ENCODE data around the gene RYR1.
A peak's percentile ranks its signal among the peaks of the same experiment; 100 is the strongest.
"Not testable (repeated sequence)": the region's sequence is repeated elsewhere in the genome, so short reads cannot be mapped to it uniquely, and the experiment has no call there.

The RYR1 gene

DNA sequence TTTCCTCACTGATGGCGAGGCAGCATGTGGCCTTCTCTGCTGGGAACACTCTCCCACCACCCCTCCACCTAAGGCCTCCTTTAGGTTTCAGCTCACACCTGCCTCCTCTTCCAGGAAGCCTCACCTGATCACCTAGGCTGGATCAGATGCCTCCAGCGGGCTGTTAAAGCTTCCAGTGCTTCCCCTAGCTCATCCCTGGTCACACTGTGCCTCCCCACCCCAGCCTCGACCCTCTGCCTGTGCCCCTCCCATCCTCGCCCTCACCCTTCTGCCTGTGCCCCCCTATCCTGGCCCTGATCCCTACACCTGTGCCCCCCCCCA is 150.5 kb downstream of the RYR1 start:
- no peak overlapping the region for H3K4me3 ChIP-seq (ENCODE audit: low read depth, low read length)
- DNase-seq (ENCODE audit: low read depth) = no peak
- TF ChIP-seq, protein P1, sequence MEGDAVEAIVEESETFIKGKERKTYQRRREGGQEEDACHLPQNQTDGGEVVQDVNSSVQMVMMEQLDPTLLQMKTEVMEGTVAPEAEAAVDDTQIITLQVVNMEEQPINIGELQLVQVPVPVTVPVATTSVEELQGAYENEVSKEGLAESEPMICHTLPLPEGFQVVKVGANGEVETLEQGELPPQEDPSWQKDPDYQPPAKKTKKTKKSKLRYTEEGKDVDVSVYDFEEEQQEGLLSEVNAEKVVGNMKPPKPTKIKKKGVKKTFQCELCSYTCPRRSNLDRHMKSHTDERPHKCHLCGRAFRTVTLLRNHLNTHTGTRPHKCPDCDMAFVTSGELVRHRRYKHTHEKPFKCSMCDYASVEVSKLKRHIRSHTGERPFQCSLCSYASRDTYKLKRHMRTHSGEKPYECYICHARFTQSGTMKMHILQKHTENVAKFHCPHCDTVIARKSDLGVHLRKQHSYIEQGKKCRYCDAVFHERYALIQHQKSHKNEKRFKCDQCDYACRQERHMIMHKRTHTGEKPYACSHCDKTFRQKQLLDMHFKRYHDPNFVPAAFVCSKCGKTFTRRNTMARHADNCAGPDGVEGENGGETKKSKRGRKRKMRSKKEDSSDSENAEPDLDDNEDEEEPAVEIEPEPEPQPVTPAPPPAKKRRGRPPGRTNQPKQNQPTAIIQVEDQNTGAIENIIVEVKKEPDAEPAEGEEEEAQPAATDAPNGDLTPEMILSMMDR (conservative IDR thresholded peaks at IDR 0.05; ENCODE audit: low read depth, low read length) = no peak

DNA sequence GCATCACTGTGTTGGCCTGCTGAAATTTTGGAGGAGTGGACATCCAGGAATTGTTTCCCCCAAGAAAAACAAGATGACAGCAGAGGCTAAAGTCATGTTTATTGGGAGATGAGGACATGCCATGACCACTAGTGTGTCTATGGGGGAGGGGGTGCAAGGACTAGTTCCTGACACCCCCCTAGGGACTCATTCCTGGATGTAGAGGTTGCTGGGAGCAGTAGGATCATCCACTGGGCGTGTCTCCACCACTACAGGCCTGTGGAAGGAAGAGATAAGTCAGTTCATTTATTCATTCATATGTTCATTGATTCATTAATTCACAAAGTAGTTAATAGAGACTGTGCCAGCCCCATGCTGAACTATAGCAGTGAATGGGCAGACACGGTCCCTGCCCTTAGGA is 154.1 kb downstream of the RYR1 start:
- no peak for DNase-seq (ENCODE audit: low read depth)
- H3K4me3 ChIP-seq (ENCODE audit: low read depth, low read length) = no peak overlapping the region
- TF ChIP-seq, protein P1 (conservative IDR thresholded peaks at IDR 0.05; ENCODE audit: low read depth, low read length) = no peak

DNA sequence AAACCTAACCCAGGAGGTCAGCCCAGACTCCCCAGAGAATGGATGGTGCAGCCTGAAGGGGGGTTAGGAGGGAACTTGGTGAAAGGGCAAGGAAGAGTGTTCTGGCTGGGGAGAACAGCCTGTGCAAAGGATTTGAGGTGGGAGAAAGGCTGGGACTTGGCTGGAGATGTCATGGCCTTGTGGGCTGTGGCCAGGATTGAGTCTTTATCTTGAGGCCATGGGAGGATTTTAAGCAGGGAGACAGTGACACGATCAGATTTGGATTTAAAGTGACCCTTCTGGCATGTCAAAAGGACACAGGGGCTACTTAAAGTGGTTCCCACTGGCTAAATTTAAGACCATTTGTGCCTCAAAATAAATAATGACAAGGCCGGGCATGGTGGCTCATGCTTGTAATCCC is 154.6 kb downstream of the RYR1 start:
- no peak overlapping the region for H3K4me3 ChIP-seq (ENCODE audit: low read depth, low read length)
- TF ChIP-seq, protein P1 (conservative IDR thresholded peaks at IDR 0.05; ENCODE audit: low read depth, low read length) = no peak
- no peak for DNase-seq (ENCODE audit: low read depth)

DNA sequence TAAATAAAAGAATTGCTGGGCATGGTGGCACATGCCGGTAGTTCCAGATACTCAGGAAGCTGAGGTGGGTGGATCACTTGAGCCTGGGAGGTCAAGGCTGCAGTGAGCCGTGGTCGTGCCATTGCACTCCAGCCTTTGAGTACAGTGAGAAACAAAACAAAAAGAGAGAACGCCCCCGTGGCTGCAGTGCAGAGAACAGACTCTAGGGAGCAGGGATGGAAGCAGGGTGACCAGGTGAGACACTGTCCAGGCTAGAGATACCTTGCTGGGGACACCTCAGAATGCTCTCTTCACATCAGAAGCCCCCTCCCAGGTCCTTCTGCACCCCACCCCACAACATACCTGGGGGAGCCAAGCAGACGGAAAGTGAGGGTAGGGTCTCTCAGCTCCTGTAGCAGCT is 159.4 kb downstream of the RYR1 start:
- no peak for DNase-seq (ENCODE audit: low read depth)
- H3K4me3 ChIP-seq (ENCODE audit: low read depth, low read length) = no peak overlapping the region
- TF ChIP-seq, protein P1 (conservative IDR thresholded peaks at IDR 0.05; ENCODE audit: low read depth, low read length) = peak; percentile 5

DNA sequence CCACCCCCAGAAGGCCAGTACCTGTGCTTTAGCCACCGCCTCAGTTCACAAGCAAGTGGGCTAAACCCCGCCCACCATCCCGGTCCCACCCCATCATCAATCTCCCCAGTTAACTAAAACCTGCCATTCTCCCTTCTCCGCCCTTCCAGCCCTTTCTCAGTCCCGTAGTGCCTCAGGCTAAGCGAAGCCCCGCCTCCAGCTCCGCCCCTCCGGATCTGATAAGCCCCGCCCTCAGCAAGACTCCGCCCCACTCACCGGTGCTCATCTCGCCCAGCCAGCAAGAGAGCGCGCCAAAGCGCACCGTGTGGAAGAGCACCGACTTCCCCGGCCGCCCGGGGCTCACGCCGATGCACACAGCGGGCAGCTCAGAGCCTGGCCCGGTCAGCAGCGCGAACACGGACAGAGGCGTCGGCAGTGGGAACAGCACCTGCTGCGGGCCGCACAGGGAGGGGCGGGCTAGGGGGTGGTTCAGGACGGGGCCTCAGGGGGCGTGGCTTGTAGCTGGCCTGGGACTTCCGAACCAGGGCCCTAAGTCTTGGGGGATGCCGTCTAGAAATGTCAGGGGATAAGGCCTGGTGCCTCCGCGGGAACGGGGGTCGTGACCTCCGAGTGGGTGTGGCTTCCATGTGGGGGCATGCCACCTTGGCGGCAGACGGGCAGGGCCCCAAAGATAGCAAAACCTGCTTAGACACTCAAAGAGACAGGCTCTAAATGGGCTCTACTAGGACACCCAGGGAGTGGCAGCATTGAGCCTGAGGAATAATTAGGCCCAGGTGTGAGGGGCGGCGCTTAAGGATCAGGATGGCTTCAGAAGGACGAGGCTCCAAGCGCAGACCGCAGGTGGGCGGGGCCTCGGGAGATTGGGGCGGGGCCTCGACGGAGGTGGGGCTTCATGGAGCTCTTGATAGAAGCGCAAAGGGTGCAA is 162.8 kb downstream of the RYR1 start:
- DNase-seq (ENCODE audit: low read depth) = peak; percentile 14
- TF ChIP-seq, protein P1 (conservative IDR thresholded peaks at IDR 0.05; ENCODE audit: low read depth, low read length) = no peak
- H3K4me3 ChIP-seq (ENCODE audit: low read depth, low read length) = no peak overlapping the region

DNA sequence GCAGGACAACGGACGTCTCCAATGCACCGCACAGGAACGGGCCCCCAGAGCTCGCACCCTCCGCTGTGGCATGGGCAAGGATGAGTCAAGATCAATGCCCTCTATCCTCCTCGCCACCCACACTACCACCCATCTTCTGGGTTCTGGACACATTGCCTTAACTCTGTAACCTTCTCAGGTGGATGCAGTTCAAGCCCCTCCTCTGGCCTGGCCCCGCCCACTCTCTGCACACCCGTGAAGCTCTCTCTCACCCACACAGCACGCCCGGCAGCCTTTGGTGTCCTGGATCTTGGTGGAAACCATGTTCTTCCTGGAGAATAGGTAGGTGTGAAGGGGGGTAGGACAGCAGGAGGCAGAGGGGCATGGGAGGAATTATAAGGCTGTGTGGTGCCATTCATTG is 163.6 kb downstream of the RYR1 start:
- no peak overlapping the region for H3K4me3 ChIP-seq (ENCODE audit: low read depth, low read length)
- no peak for DNase-seq (ENCODE audit: low read depth)
- TF ChIP-seq, protein P1 (conservative IDR thresholded peaks at IDR 0.05; ENCODE audit: low read depth, low read length) = no peak

DNA sequence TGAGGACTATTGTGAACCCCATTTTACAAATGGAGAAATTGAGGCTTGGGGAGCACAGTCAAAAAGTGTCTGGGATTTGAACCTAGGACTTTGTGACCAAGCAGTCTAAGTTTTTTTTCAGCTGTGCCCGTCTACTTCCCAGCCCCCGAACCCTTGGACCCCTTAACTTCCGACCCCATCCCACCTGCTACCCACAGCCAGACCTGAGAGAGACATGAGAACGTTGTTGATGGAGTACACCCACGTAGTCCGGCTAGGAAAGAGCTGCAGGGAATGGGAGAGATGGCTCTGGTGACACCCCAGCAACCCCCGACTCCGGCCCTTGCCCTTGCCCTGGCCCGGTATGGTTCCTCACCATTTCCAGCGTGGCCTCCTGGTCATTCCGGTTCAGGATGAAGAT is 166.2 kb downstream of the RYR1 start:
- no peak for DNase-seq (ENCODE audit: low read depth)
- no peak overlapping the region for H3K4me3 ChIP-seq (ENCODE audit: low read depth, low read length)
- TF ChIP-seq, protein P1 (conservative IDR thresholded peaks at IDR 0.05; ENCODE audit: low read depth, low read length) = no peak

DNA sequence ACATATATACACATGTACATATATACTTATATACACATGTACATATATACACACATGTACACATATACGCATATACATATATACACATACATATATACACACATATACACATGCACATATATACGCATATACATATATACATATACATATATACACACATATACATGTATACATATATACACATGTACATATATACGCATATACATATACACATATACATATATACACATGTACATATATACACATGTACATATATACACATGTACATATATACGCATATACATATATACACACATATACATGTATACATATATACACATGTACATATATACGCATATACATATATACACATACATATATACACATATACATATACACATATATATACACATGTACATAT is 169.4 kb downstream of the RYR1 start:
- DNase-seq (ENCODE audit: low read depth); H3K4me3 ChIP-seq (ENCODE audit: low read depth, low read length): not testable (repeated sequence)

Data from choroid plexus epithelial cell (primary cell).